22Rv1 (cell line): ENCODE measurements around the gene CEP290.

Experiments
- H3K27ac ChIP-seq: fragments of 450-650 bp; 2 replicates; pipeline ENCODE4 v1.5.1; 2017
- ZFX ChIP-seq: fragments of 450-650 bp; IDR thresholded peaks from 2 replicates; pipeline ENCODE4 v1.6.1; 2017; ENCODE audit warnings: antibody characterized with exemption, borderline replicate concordance
- TF ChIP-seq, protein P1 (sequence below): fragments of 450-650 bp; IDR thresholded peaks from 2 replicates; pipeline ENCODE4 v1.5.1; 2017; ENCODE audit warnings: mild to moderate bottlenecking

The CEP290 gene

GRCh38 chr12:88067301-88067700 lies 74.6 kb downstream of the CEP290 start:
- TF ChIP-seq ZFX = no peak
- TF ChIP-seq, protein P1, sequence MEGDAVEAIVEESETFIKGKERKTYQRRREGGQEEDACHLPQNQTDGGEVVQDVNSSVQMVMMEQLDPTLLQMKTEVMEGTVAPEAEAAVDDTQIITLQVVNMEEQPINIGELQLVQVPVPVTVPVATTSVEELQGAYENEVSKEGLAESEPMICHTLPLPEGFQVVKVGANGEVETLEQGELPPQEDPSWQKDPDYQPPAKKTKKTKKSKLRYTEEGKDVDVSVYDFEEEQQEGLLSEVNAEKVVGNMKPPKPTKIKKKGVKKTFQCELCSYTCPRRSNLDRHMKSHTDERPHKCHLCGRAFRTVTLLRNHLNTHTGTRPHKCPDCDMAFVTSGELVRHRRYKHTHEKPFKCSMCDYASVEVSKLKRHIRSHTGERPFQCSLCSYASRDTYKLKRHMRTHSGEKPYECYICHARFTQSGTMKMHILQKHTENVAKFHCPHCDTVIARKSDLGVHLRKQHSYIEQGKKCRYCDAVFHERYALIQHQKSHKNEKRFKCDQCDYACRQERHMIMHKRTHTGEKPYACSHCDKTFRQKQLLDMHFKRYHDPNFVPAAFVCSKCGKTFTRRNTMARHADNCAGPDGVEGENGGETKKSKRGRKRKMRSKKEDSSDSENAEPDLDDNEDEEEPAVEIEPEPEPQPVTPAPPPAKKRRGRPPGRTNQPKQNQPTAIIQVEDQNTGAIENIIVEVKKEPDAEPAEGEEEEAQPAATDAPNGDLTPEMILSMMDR = no peak
- no peak overlapping the region for H3K27ac ChIP-seq

DNA sequence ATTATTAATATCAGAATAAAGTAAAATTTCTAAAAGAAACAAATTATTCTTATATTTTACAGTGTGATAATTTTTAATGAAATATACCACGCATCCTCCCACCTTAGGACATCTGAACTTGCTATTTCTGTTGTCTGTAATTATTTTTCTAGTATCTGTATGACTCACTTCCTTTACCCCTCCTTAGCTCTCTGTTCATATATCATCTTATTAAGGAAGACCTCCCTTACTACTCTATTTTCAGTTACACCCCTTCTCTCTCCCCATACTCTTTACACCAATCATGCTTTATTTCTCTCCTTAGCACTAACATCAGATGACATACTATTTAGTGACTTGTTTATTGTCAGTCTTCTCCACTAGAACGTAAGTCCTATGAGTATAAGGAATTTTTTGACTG lies 78.5 kb downstream of the CEP290 start:
- H3K27ac ChIP-seq = no peak overlapping the region
- TF ChIP-seq, protein P1 = no peak

GRCh38 chr12:88062474-88062873 lies 79.4 kb downstream of the CEP290 start:
- H3K27ac ChIP-seq = no peak overlapping the region

GRCh38 chr12:88058719-88059077 lies 83.2 kb downstream of the CEP290 start:
- no peak overlapping the region for H3K27ac ChIP-seq
- TF ChIP-seq ZFX = no peak
- TF ChIP-seq, protein P1 = no peak

More at GRCh38 chr12:88062474-88062873, 79.4 kb downstream of the CEP290 start:
- no peak for TF ChIP-seq ZFX
- TF ChIP-seq, protein P1 = no peak

DNA sequence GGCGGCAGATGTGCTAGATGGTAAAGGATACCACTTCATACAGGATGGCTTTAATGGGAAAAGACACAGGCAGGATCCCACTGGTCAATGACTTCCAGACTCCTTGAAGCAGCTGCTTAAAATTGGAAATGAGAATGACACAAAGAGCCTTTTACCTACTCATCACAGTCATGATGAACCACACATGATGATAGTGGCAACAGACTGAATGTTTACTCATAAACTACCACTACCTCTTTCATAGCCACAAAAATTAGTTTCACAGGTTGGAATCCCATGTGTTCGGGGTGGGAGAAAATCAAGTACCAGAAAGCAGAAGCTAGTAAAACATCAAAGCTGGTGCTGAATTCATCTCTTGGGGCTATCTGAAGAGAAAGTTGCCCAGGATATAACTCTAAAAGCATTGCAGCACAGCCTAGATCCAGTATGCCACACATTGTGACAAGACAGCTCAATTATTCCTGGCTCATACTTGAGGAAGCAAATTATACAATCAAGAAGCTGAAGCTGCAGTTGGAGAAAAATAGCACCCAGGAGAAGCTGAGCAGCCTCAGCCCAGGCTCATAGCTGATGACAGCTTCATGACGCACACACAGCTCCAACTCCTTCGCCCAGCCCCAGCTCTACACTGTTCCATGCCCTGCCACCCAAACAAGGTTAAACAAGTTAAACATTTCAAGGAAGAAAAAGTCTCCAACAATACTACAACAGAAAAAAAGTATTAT lies 83.7 kb downstream of the CEP290 start:
- TF ChIP-seq, protein P1 = no peak
- TF ChIP-seq ZFX = no peak
- H3K27ac ChIP-seq = no peak overlapping the region

- H3K27ac ChIP-seq = no peak overlapping the region
- no peak for TF ChIP-seq ZFX
- TF ChIP-seq, protein P1 = no peak
Measured at GRCh38 chr12:88056571-88056970, 85.3 kb downstream of the CEP290 start.

DNA sequence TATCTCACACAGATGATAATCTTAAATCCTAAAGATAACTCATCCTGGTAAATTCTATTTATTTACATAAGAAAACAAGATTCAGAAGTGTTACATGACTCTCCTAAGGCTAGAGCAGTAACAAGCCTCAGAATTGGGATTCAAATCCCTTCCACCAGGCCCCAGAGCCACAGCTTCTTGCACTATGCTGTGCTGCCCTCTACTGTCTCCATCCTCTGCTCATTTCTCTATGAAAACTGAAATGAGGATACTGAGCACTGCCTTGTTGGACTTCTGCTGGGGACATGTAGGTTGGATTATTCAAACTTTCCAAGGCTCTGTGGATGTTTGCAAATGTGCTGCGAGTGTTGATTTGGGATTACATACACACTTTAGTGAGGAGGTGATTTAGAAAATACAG lies 89.2 kb downstream of the CEP290 start:
- TF ChIP-seq ZFX = no peak
- TF ChIP-seq, protein P1 = peak; percentile 86
- H3K27ac ChIP-seq = no peak overlapping the region
